K562 (cell line): Measurements from ENCODE around the gene MAD1L1. TPM values are rescaled to one million over a fixed set of nuclear protein-coding genes. Genes with fewer than 3 reads are reported as not detected.

Experiments used
- ATAC-seq: fragments of 200-7000 bp; cut with Tn5 transposase; 3 replicates; pipeline ENCODE4 v1.9.1; 2020; ENCODE audit warnings: moderate library complexity
- BruUV-seq: library from RNA; stranded (reverse); fragments of 400-500 nt; replicated peaks from 2 replicates; lab custom pipeline; 2021; lab: Mats Ljungman, UMichigan
- CTCF ChIA-PET: fragments of 300-600 bp; formaldehyde crosslinking; extraction: SDS; loops from one replicate; lab custom pipeline; 2021; ENCODE audit warnings: low intra/inter-chr PET ratio; lab: Yijun Ruan, JAX
- POLR2A ChIA-PET: fragments of 300-600, 350-650 bp; sonication (Branson Sonifier 250); formaldehyde crosslinking; extraction: SDS; loops from one replicate; lab custom pipeline; 2021; ENCODE audit warnings: antibody characterized with exemption, inconsistent platforms; lab: Yijun Ruan, JAX
- DNase-seq, 4 experiments: peaks; one replicate each; pipeline versions ENCODE4 v3.0.0 to v3.0.0-alpha.2; 2011 to 2018; ENCODE audit warnings: low spot score in 3 of 4, mixed read lengths in 3 of 4; ENCODE audit errors: extremely low read depth in 1 of 4
- FAIRE-seq: peaks from 2 replicates; lab custom pipeline; 2011; peaks lifted over from hg19 to GRCh38; lab: Jason Lieb, UNC
- H2AFZ ChIP-seq: 2 replicates; pipeline ENCODE4 v1.6.0; 2011; ENCODE audit warnings: low read depth, low read length, control low read depth, inconsistent platforms
- H3K27ac ChIP-seq: fragments of 200-600 bp; 3 replicates; pipeline ENCODE4 v1.8.0; 2011; ENCODE audit warnings: low read depth, mild to moderate bottlenecking, control low read depth, inconsistent platforms, low read length, moderate library complexity, mixed read lengths; ENCODE audit errors: extremely low read depth
- H3K27me3 ChIP-seq, 2 experiments: fragments of 300-600 bp in 1 of 2; 2 replicates in 1 of 2; 3 replicates in 1 of 2; pipeline versions ENCODE4 v1.6.0 to v1.8.0; 2011; ENCODE audit warnings: inconsistent platforms in 2 of 2, low read length in 2 of 2, mild to moderate bottlenecking in 1 of 2, mixed read lengths in 1 of 2, moderate library complexity in 1 of 2; ENCODE audit not compliant: control insufficient read depth in 2 of 2, insufficient read depth in 2 of 2
- H3K36me3 ChIP-seq: fragments of 300-600 bp; 3 replicates; pipeline ENCODE4 v1.8.0; 2011; ENCODE audit warnings: mild to moderate bottlenecking, low read length, inconsistent platforms; ENCODE audit not compliant: control insufficient read depth, insufficient read depth
- H3K4me1 ChIP-seq, 2 experiments: fragments of 200-600 bp in 1 of 2; replicated peaks in 1 of 2; 2 replicates in 1 of 2; 3 replicates in 1 of 2; pipeline versions ENCODE4 v1.5.1 to v1.8.0; 2011; ENCODE audit warnings: inconsistent platforms in 2 of 2, low read length in 2 of 2, mild to moderate bottlenecking in 1 of 2, mixed read lengths in 1 of 2, moderate library complexity in 1 of 2; ENCODE audit not compliant: control insufficient read depth in 2 of 2, insufficient read depth in 2 of 2
- H3K4me2 ChIP-seq: 2 replicates; pipeline ENCODE4 v1.6.1; 2011; ENCODE audit warnings: low read length, control low read depth, inconsistent platforms, mixed read lengths; ENCODE audit not compliant: insufficient read depth
- H3K4me3 ChIP-seq: fragments of 200-600 bp; sonication (generic), shearing (Covaris generic); 2 replicates; pipeline ENCODE4 v1.5.1; 2016; ENCODE audit warnings: control low read depth, inconsistent platforms
- H3K79me2 ChIP-seq: fragments of 200-600 bp; 3 replicates; pipeline ENCODE4 v1.8.0; 2011; ENCODE audit warnings: low read length, inconsistent platforms; ENCODE audit not compliant: control insufficient read depth, insufficient read depth
- H3K9ac ChIP-seq, 2 experiments: 2 replicates each; pipeline versions ENCODE4 v1.6.0 to v1.6.1; 2011; ENCODE audit warnings: low read depth in 2 of 2, low read length in 2 of 2, control low read depth in 1 of 2, inconsistent platforms in 1 of 2, mild to moderate bottlenecking in 1 of 2, mixed read lengths in 1 of 2; ENCODE audit not compliant: insufficient read depth in 1 of 2
- H3K9me1 ChIP-seq: one replicate; pipeline ENCODE4 v1.6.0; 2011; ENCODE audit warnings: inconsistent platforms, mild to moderate bottlenecking, low read length, moderate library complexity; ENCODE audit not compliant: control insufficient read depth, insufficient read depth
- H3K9me3 ChIP-seq: replicated peaks from 2 replicates; pipeline ENCODE4 v1.5.1; 2011; ENCODE audit warnings: low read depth, low read length, inconsistent platforms; ENCODE audit not compliant: control insufficient read depth, insufficient read depth
- H4K20me1 ChIP-seq: replicated peaks from 2 replicates; pipeline ENCODE4 v1.6.1; 2011; ENCODE audit warnings: low read length, inconsistent platforms, mixed read lengths; ENCODE audit not compliant: control insufficient read depth, insufficient read depth
- CCAR2 ChIP-seq: fragments of 200-400 bp; formaldehyde crosslinking; IDR thresholded peaks from 2 replicates; pipeline ENCODE4 v1.6.1; 2017; ENCODE audit warnings: mild to moderate bottlenecking, low read depth, low read length
- KDM2B ChIP-seq: fragments of 250-450 bp; sonication (Bioruptor Pico); IDR thresholded peaks from 2 replicates; pipeline ENCODE4 v1.8.0; 2021; ENCODE audit warnings: mild to moderate bottlenecking, moderate library complexity
- RBFOX2 ChIP-seq: fragments of 200-400 bp; formaldehyde crosslinking; IDR thresholded peaks from 2 replicates; pipeline ENCODE4 v1.6.1; 2017; ENCODE audit warnings: low read depth, mild to moderate bottlenecking, low read length, moderate library complexity
- ZNF324 ChIP-seq: fragments of 250-450 bp; sonication (Bioruptor Pico); IDR thresholded peaks from 2 replicates; pipeline ENCODE4 v1.4.0; 2020; ENCODE audit warnings: mild to moderate bottlenecking
- ZNF780A ChIP-seq: fragments of 250-450 bp; sonication (Bioruptor Pico); IDR thresholded peaks from 2 replicates; pipeline ENCODE4 v1.5.0; 2021; ENCODE audit warnings: mild to moderate bottlenecking
- WGBS: fragments of 100-300 bp; shearing (Covaris generic); methylation state at CpG from one replicate; pipeline ENCODE4 v1.1.6; 2016; ENCODE audit warnings: low coverage, mixed read lengths; ENCODE audit not compliant: insufficient coverage; ENCODE audit errors: missing lambda C conversion rate; 5-methylcytosine and 5-hydroxymethylcytosine counted together
- in situ Hi-C: fragments of 300-500 bp; cut with MboI; formaldehyde crosslinking; loops from 4 replicates; pipeline ENCODE4 v1.15.0; 2018; ENCODE audit warnings: inconsistent platforms, mixed read lengths
- intact Hi-C: fragments of 100-400 bp; cut with micrococcal nuclease; formaldehyde crosslinking; loops from 2 replicates; pipeline ENCODE4 v1.14.2; 2022
- polyA plus RNA-seq, 8 experiments: library from polyadenylated mRNA; depleted of rRNA in 4 of 8; stranded (reverse) in 5 of 8; unstranded in 3 of 8; fragments of >200 nt; fragmentation: Nextera tagmentation in 2 of 8; fragmentation: Illumina TruSeq in 1 of 8; extraction: Ambion mirVana in 2 of 8; extraction: Trizol in 1 of 8; gene quantifications; 2 replicates each; pipeline versions ENCODE4 v1.2.1 to v1.2.3, GENCODE V29; 2011 to 2014; ENCODE audit warnings: inconsistent platforms in 1 of 8, missing spikeins in 1 of 8
- total RNA-seq, 7 experiments: library from RNA; depleted of rRNA in 6 of 7; stranded (reverse); fragments of >200 nt in 6 of 7; fragmentation: Illumina TruSeq in 2 of 7; extraction: Trizol in 2 of 7; gene quantifications; 2 replicates each; pipeline versions ENCODE4 v1.2.1 to v1.2.3, GENCODE V29; 2011 to 2021; ENCODE audit warnings: low replicate concordance in 1 of 7
- TF ChIP-seq, protein P1 (sequence below), 3 experiments: fragments of 200-800 bp in 1 of 3; sonication (Bioruptor generic) in 1 of 3; sonication (generic) in 1 of 3; formaldehyde crosslinking in 1 of 3; IDR thresholded peaks; 2 replicates each; pipeline versions ENCODE4 v1.6.1 to v1.8.0; 2016 to 2022; ENCODE audit warnings: mild to moderate bottlenecking in 2 of 3, missing compliant biosample characterization in 2 of 3, missing genetic modification characterization in 2 of 3, missing genetic modification reagents in 1 of 3

MAD1L1 gene
- total and polyA plus RNA-seq, 9 of the 15 experiments (the other 6 are each of a cell fraction or from before 2014, with no cell fraction given): 1.7 to 89.7 (median 18.0) TPM

DNA sequence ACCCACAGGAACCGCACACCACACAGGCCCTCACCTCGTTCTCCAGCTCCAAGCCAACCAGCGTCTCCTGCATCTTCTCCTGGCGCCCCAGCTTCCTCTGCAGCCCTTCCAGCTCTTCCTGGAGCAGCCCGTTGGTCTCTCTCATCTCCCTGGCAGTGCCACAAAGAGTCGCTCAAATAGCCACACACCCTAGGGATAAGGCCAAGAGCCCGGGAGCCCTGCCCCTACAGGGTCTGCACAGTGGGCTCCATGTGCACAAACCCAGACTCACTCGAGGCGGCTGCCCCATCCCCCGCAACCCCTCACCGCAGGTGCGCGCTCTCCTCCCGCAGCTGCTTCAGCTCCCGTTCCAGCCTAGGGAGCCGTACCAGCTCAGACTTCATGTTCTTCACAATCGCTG is 16.9 kb downstream of the MAD1L1 start:
- no peak overlapping the region for H3K27ac ChIP-seq
- in situ Hi-C loops: no loop called here
- no peaks in the 10 kb centered on the region for H3K9me1 ChIP-seq
- CTCF ChIA-PET: no interaction called here
- no peak overlapping the region for H2AFZ ChIP-seq
- POLR2A ChIA-PET: interaction anchor here (0.6 kb wide), 1 partner anchor 58 kb away, joined by 3 read pairs; no protein-coding TSS in a partner anchor
- 91% methylated on average over 14 of the region's 17 CpGs for WGBS
- no peaks in the 10 kb centered on the region for H3K27me3 ChIP-seq
- no peak for DNase-seq
- intact Hi-C loops: no loop called here
- no peak for FAIRE-seq
- no peaks in the 10 kb centered on the region for H3K79me2 ChIP-seq
- peaks cover 83% of the 10 kb centered on the region; the same call in 2 of the 3 replicates for H3K36me3 ChIP-seq
- no TSS peak for BruUV-seq
- no peaks in the 10 kb centered on the region for H4K20me1 ChIP-seq
- no peak overlapping the region; a peak in 1 of 4 replicates for H3K9ac ChIP-seq
- 0 out of 2 replicates have a peak, but pooled peaks cover 2% of the 10 kb centered on the region for H3K9me3 ChIP-seq
- ATAC-seq: no peak
- TF ChIP-seq ZNF324 (no peak), RBFOX2 (0 out of 2 replicates have a peak, but pooled peaks have one; percentile 11), KDM2B (CRISPR knock-in tag) (no peak)
- no peaks in the 10 kb centered on the region for H3K4me1 ChIP-seq
- no peak overlapping the region for H3K4me3 ChIP-seq
- H3K4me2 ChIP-seq: no peak overlapping the region

DNA sequence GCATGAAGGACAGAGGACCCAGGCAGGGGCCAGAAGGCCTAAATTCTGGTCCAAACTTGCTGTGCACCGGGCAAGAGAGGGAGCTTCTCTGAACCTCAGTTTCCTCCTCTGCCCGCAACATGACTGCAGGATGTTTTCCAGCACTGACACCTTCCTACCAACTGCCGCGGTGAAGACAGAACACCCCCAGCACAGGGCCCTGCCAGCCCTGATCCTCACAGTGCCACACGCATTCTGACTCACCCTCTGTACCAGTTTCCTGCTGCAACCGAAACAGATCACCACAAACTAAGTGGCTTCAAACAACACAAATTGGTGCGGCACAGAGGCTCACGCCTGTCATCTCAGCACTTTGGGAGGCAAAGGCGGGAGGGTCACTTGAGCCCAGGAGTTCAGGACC is 18.1 kb downstream of the MAD1L1 start:
- no peak for ATAC-seq
- BruUV-seq: no TSS peak
- CTCF ChIA-PET: no interaction called here

More for the DNA sequence above, 18.1 kb downstream of the MAD1L1 start:
- intact Hi-C loops: no loop called here
- no peaks in the 10 kb centered on the region for H3K79me2 ChIP-seq
- no peak for FAIRE-seq
- TF ChIP-seq, protein P1, sequence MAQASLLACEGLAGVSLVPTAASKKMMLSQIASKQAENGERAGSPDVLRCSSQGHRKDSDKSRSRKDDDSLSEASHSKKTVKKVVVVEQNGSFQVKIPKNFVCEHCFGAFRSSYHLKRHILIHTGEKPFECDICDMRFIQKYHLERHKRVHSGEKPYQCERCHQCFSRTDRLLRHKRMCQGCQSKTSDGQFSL (CRISPR knock-in tag; IDR thresholded peaks at IDR 0.05): 0 out of 2 replicates have a peak, but pooled peaks have one; percentile 21
- TF ChIP-seq, protein P1 (tag; IDR thresholded peaks at IDR 0.05): no peak
- TF ChIP-seq CCAR2 (no peak), ZNF780A (CRISPR knock-in tag) (no peak)
- TF ChIP-seq, all 486 proteins: peak for 1
- Histone ChIP-seq H3K4me3 (no peak overlapping the region), H3K27ac (no peak overlapping the region), H2AFZ (no peak overlapping the region), H3K9ac (no peak overlapping the region), H3K9me3 (0 out of 2 replicates have a peak, but pooled peaks cover 2% of the 10 kb centered on the region), H3K27me3 (no peaks in the 10 kb centered on the region), H3K4me2 (no peak overlapping the region), H3K36me3 (peaks cover 76% of the 10 kb centered on the region; the same call in 2 of the 3 replicates), H3K4me1 (peaks cover 0 to 5% of the 10 kb centered on the region in 2 experiments; a peak in 1 of 5 replicates), H3K9me1 (no peaks in the 10 kb centered on the region), H4K20me1 (no peaks in the 10 kb centered on the region)
- 96% methylated on average over 9 of the region's 9 CpGs for WGBS
- no peak for DNase-seq
- POLR2A ChIA-PET: interaction anchor here (0.6 to 0.9 kb wide), 2 partner anchors 20 to 284 kb away, joined by 3 read pairs; no protein-coding TSS in a partner anchor
- in situ Hi-C loops: no loop called here
